GM18867 (cell line): Measurements from ENCODE around the gene ROR1.
"Not testable (repeated sequence)": the region's sequence is repeated elsewhere in the genome, so short reads cannot be mapped to it uniquely, and the experiment has no call there.

ENCODE experiments used
- ATAC-seq: cut with Tn5 transposase; IDR thresholded peaks from one replicate; pipeline ENCODE4 v1.9.1; 2021; ENCODE audit warnings: mild to moderate bottlenecking, moderate library complexity; ENCODE audit not compliant: unreplicated experiment

The ROR1 gene

GRCh38 chr1:63792152-63792551 lies 18.3 kb downstream of the ROR1 start:
- ATAC-seq: no peak

- ATAC-seq: no peak
These were observed 20.0 kb downstream of the ROR1 start for GRCh38 chr1:63793741-63794240.

- ATAC-seq: no peak
These were observed 20.5 kb downstream of the ROR1 start for GRCh38 chr1:63794354-63794753.

- ATAC-seq: no peak
These were observed 21.1 kb downstream of the ROR1 start for GRCh38 chr1:63794939-63795378.

- no peak for ATAC-seq
These were observed 21.6 kb downstream of the ROR1 start for GRCh38 chr1:63795455-63795854.

GRCh38 chr1:63797056-63797726 lies 23.4 kb downstream of the ROR1 start:
- no peak for ATAC-seq

GRCh38 chr1:63798284-63798683 lies 24.5 kb downstream of the ROR1 start:
- no peak for ATAC-seq

GRCh38 chr1:63799307-63799706 lies 25.5 kb downstream of the ROR1 start:
- no peak for ATAC-seq

GRCh38 chr1:63799820-63800219 lies 26.0 kb downstream of the ROR1 start:
- no peak for ATAC-seq

GRCh38 chr1:63802109-63802508 lies 28.3 kb downstream of the ROR1 start:
- ATAC-seq: no peak

- no peak for ATAC-seq
These were observed 31.1 kb downstream of the ROR1 start for GRCh38 chr1:63804829-63805484.

- no peak for ATAC-seq
These were observed 33.2 kb downstream of the ROR1 start for GRCh38 chr1:63807046-63807445.

- ATAC-seq: no peak
These were observed 37.2 kb downstream of the ROR1 start for GRCh38 chr1:63810936-63811469.

- ATAC-seq: no peak
These were observed 38.4 kb downstream of the ROR1 start for GRCh38 chr1:63812071-63812700.

GRCh38 chr1:63813829-63814277 lies 40.0 kb downstream of the ROR1 start:
- no peak for ATAC-seq

- ATAC-seq: not testable (repeated sequence)
These were observed 42.5 kb downstream of the ROR1 start for GRCh38 chr1:63816217-63816815.

- no peak for ATAC-seq
These were observed 43.4 kb downstream of the ROR1 start for GRCh38 chr1:63817152-63817667.

GRCh38 chr1:63817700-63818099 lies 43.9 kb downstream of the ROR1 start:
- ATAC-seq: no peak

GRCh38 chr1:63818567-63819325 lies 44.9 kb downstream of the ROR1 start:
- ATAC-seq: no peak

GRCh38 chr1:63819795-63820194 lies 46.0 kb downstream of the ROR1 start:
- no peak for ATAC-seq
